ENCODE results near the gene MECP2. TPM values are rescaled to one million over a fixed set of nuclear protein-coding genes. Genes with fewer than 3 reads are reported as not detected.

Gene MECP2
- total RNA-seq, 2 donors from 2014 or later: 61.0 to 84.9 TPM

GRCh38 chrX:154121207-154121606 is 23.7 kb upstream of the MECP2 start:
- no peak overlapping the region for H3K27ac Mint-ChIP-seq

GRCh38 chrX:154120567-154120966 is 23.1 kb upstream of the MECP2 start:
- ATAC-seq (no peak), DNase-seq (ENCODE audit: low spot score in 2 of 2) (no peak)
- Mint-ChIP-seq H3K27ac (no peak overlapping the region), H3K36me3 (no peaks in the 10 kb centered on the region), H3K9me3 (no peaks in the 10 kb centered on the region)

More at GRCh38 chrX:154121207-154121606, 23.7 kb upstream of the MECP2 start:
- Mint-ChIP-seq H3K9me3 (no peaks in the 10 kb centered on the region), H3K36me3 (no peaks in the 10 kb centered on the region)
- no peak for DNase-seq (ENCODE audit: low spot score in 2 of 2)
- ATAC-seq: no peak

GRCh38 chrX:154117566-154117965 is 20.0 kb upstream of the MECP2 start:
- H3K36me3 Mint-ChIP-seq: no peaks in the 10 kb centered on the region
- H3K27ac Mint-ChIP-seq: peak overlapping the region in 1 of 2 donors; percentile 59
- ATAC-seq (no peak), DNase-seq (ENCODE audit: low spot score in 2 of 2) (no peak)
- no peaks in the 10 kb centered on the region for H3K9me3 Mint-ChIP-seq

- no peak for ATAC-seq
- no peaks in the 10 kb centered on the region for H3K36me3 Mint-ChIP-seq
- no peaks in the 10 kb centered on the region for H3K9me3 Mint-ChIP-seq
- H3K27ac Mint-ChIP-seq: no peak overlapping the region
- DNase-seq (ENCODE audit: low spot score in 2 of 2): no peak
Measured at GRCh38 chrX:154116426-154117211, 19.1 kb upstream of the MECP2 start.

GRCh38 chrX:154115750-154116149 is 18.2 kb upstream of the MECP2 start:
- no peaks in the 10 kb centered on the region for H3K9me3 Mint-ChIP-seq
- DNase-seq (ENCODE audit: low spot score in 2 of 2) (no peak), ATAC-seq (no peak)
- H3K36me3 Mint-ChIP-seq: no peaks in the 10 kb centered on the region
- H3K27ac Mint-ChIP-seq: peak overlapping the region; percentile 20 to 57

GRCh38 chrX:154115071-154115470 is 17.6 kb upstream of the MECP2 start:
- ATAC-seq: peak in 1 of 2 donors; percentile 61
- Mint-ChIP-seq H3K27ac (peak overlapping the region in 1 of 2 donors; percentile 20), H3K9me3 (no peaks in the 10 kb centered on the region), H3K36me3 (no peaks in the 10 kb centered on the region)
- no peak for DNase-seq (ENCODE audit: low spot score in 2 of 2)

- DNase-seq (ENCODE audit: low spot score in 2 of 2): no peak
- no peak for ATAC-seq
- Mint-ChIP-seq H3K9me3 (no peaks in the 10 kb centered on the region), H3K36me3 (no peaks in the 10 kb centered on the region), H3K27ac (no peak overlapping the region)
Measured at GRCh38 chrX:154114652-154115051, 17.1 kb upstream of the MECP2 start.

GRCh38 chrX:154113729-154114128 is 16.2 kb upstream of the MECP2 start:
- Mint-ChIP-seq H3K36me3 (no peaks in the 10 kb centered on the region), H3K9me3 (no peaks in the 10 kb centered on the region), H3K27ac (no peak overlapping the region)
- ATAC-seq (no peak), DNase-seq (ENCODE audit: low spot score in 2 of 2) (no peak)

GRCh38 chrX:154098551-154098950 is 1.0 kb upstream of the MECP2 start:
- H3K36me3 Mint-ChIP-seq: peaks cover 8% of the 10 kb centered on the region in 2 donors
- DNase-seq (ENCODE audit: low spot score in 2 of 2) (no peak), ATAC-seq (no peak)
- H3K27ac Mint-ChIP-seq: no peak overlapping the region
- H3K9me3 Mint-ChIP-seq: no peaks in the 10 kb centered on the region

- ATAC-seq: peak; percentile 17 to 39
- H3K9me3 Mint-ChIP-seq: no peaks in the 10 kb centered on the region
- DNase-seq (ENCODE audit: low spot score in 2 of 2): peak; percentile 56 to 60
- peak overlapping the region; percentile 91 to 97 for H3K27ac Mint-ChIP-seq
- peaks cover 8% of the 10 kb centered on the region in 2 donors for H3K36me3 Mint-ChIP-seq
Measured at GRCh38 chrX:154097003-154097588, 421 bp downstream of the MECP2 start.

GRCh38 chrX:154096140-154097002 is 1.1 kb downstream of the MECP2 start:
- ATAC-seq (peak; percentile 13 to 51), DNase-seq (ENCODE audit: low spot score in 2 of 2) (no peak)
- Mint-ChIP-seq H3K9me3 (no peaks in the 10 kb centered on the region), H3K27ac (peak overlapping the region; percentile 97 to 99), H3K36me3 (peaks cover 8% of the 10 kb centered on the region in 2 donors)

GRCh38 chrX:154094833-154095232 is 2.7 kb downstream of the MECP2 start:
- ATAC-seq (no peak), DNase-seq (ENCODE audit: low spot score in 2 of 2) (no peak)
- peak overlapping the region; percentile 68 to 97 for H3K27ac Mint-ChIP-seq
- no peaks in the 10 kb centered on the region for H3K9me3 Mint-ChIP-seq
- H3K36me3 Mint-ChIP-seq: peaks cover 8 to 16% of the 10 kb centered on the region in 2 donors

GRCh38 chrX:154093965-154094364 is 3.6 kb downstream of the MECP2 start:
- Mint-ChIP-seq H3K27ac (peak overlapping the region in 1 of 2 donors; percentile 77), H3K9me3 (no peaks in the 10 kb centered on the region), H3K36me3 (peaks cover 8 to 16% of the 10 kb centered on the region in 2 donors)
- no peak for ATAC-seq
- DNase-seq (ENCODE audit: low spot score in 2 of 2): no peak

- Mint-ChIP-seq H3K36me3 (peaks cover 8 to 16% of the 10 kb centered on the region in 2 donors), H3K9me3 (no peaks in the 10 kb centered on the region), H3K27ac (peak overlapping the region in 1 of 2 donors; percentile 22)
- no peak for ATAC-seq
- no peak for DNase-seq (ENCODE audit: low spot score in 2 of 2)
Measured at GRCh38 chrX:154092371-154092770, 5.1 kb downstream of the MECP2 start.

GRCh38 chrX:154091678-154092077 is 5.8 kb downstream of the MECP2 start:
- Mint-ChIP-seq H3K36me3 (peaks cover 8 to 16% of the 10 kb centered on the region in 2 donors), H3K27ac (no peak overlapping the region), H3K9me3 (no peaks in the 10 kb centered on the region)
- no peak for ATAC-seq
- DNase-seq (ENCODE audit: low spot score in 2 of 2): no peak

- DNase-seq (ENCODE audit: low spot score in 2 of 2): no peak
- Mint-ChIP-seq H3K27ac (no peak overlapping the region), H3K36me3 (peaks cover 0 to 8% of the 10 kb centered on the region in 2 donors), H3K9me3 (no peaks in the 10 kb centered on the region)
- ATAC-seq: no peak
Measured at GRCh38 chrX:154090731-154091130, 6.8 kb downstream of the MECP2 start.

All from activated naive CD4-positive, alpha-beta T cell treated with anti-CD3 and anti-CD28 coated beads, Interleukin-2, amount 50 U/mL, for 72 hours (primary cell).